Mucosa of descending colon (tissue), 3 donors: ENCODE measurements around the gene PRPH. TPM values are rescaled to one million over a fixed set of nuclear protein-coding genes. Genes with fewer than 3 reads are reported as not detected.

Experiments used
- ATAC-seq: fragments of 200-7000 bp; cut with Tn5 transposase; one replicate; pipeline ENCODE4 v1.9.1; 2020; ENCODE audit warnings: mild to moderate bottlenecking, moderate library complexity
- DNase-seq, 3 donors: peaks; one replicate each; pipeline ENCODE4 v3.0.0-alpha.2; 2020
- H3K36me3 ChIP-seq: fragments of 200-600 bp; one replicate; pipeline ENCODE4 v1.8.0; 2021; ENCODE audit warnings: low read depth, mild to moderate bottlenecking
- H3K4me1 ChIP-seq: fragments of 200-600 bp; one replicate; pipeline ENCODE4 v1.8.0; 2021; ENCODE audit warnings: low read depth, mild to moderate bottlenecking
- H3K4me3 ChIP-seq: fragments of 200-600 bp; one replicate; pipeline ENCODE4 v1.8.0; 2021; ENCODE audit warnings: mild to moderate bottlenecking
- H3K9me3 ChIP-seq: fragments of 200-600 bp; one replicate; pipeline ENCODE4 v1.8.0; 2021; ENCODE audit warnings: mild to moderate bottlenecking
- CTCF ChIP-seq: fragments of 200-600 bp; IDR thresholded peaks from one replicate; pipeline ENCODE4 v1.8.0; 2022; ENCODE audit warnings: antibody characterized with exemption, mild to moderate bottlenecking
- intact Hi-C, 2 donors: fragments of 100-400 bp; cut with DNase I in 1 of 2; cut with micrococcal nuclease in 1 of 2; formaldehyde crosslinking; loops; one replicate each; pipeline versions ENCODE4 v1.11.0 to v1.11.1; 2022; cut with DNase I, micrococcal nuclease
- total RNA-seq, 3 donors: library from RNA; stranded (reverse); fragmentation: NEBNext Ultra II Directional in 2 of 3; extraction: Animal tissue kit (Norgen Biotek cat#: 25700) in 2 of 3; gene quantifications; one replicate each; pipeline versions ENCODE4 v1.2.1 to v1.2.4, GENCODE V29; 2021 to 2023
- donor health status: DM: no; HTN: no; CAD: no; lungs with moderate emphysema.
- donor health status: DM: no; HTN: no; CAD: no.
- donor health status: DM: no; HTN: yes; CAD: no.

Gene PRPH
- total RNA-seq, 3 donors from 2014 or later = 5.1 to 69.5 (median 8.6) TPM

GRCh38 chr12:49294804-49295081, 204 bp upstream of the PRPH start:
- no peaks in the 10 kb centered on the region for H3K36me3 ChIP-seq
- H3K4me3 ChIP-seq = no peak overlapping the region
- DNase-seq = no peak
- TF ChIP-seq CTCF = no peak
- peaks cover 19% of the 10 kb centered on the region for H3K4me1 ChIP-seq
- ATAC-seq = no peak
- no peaks in the 10 kb centered on the region for H3K9me3 ChIP-seq
- intact Hi-C loops = no loop called here

GRCh38 chr12:49296034-49296835, 1.3 kb downstream of the PRPH start:
- H3K9me3 ChIP-seq = no peaks in the 10 kb centered on the region
- intact Hi-C loops = no loop called here
- no peaks in the 10 kb centered on the region for H3K36me3 ChIP-seq
- TF ChIP-seq CTCF = peak; percentile 78
- H3K4me1 ChIP-seq = peaks cover 19% of the 10 kb centered on the region
- ATAC-seq (peak; percentile 76), DNase-seq (peak in 2 of 3 donors; percentile 76 to 77)
- no peak overlapping the region for H3K4me3 ChIP-seq

GRCh38 chr12:49296836-49297694, 2.1 kb downstream of the PRPH start:
- ATAC-seq = peak; percentile 77
- no peak overlapping the region for H3K4me3 ChIP-seq
- intact Hi-C loops = no loop called here
- TF ChIP-seq CTCF = no peak
- no peaks in the 10 kb centered on the region for H3K9me3 ChIP-seq
- no peaks in the 10 kb centered on the region for H3K36me3 ChIP-seq
- DNase-seq = peak; percentile 60 to 71 (median 70)
- H3K4me1 ChIP-seq = peaks cover 19% of the 10 kb centered on the region

- ATAC-seq (no peak), DNase-seq (no peak)
- Histone ChIP-seq H3K4me3 (no peak overlapping the region), H3K9me3 (no peaks in the 10 kb centered on the region), H3K36me3 (no peaks in the 10 kb centered on the region), H3K4me1 (peaks cover 19% of the 10 kb centered on the region)
- no peak for TF ChIP-seq CTCF
- intact Hi-C loops = no loop called here
Observed at GRCh38 chr12:49297695-49298060, 2.7 kb downstream of the PRPH start.

GRCh38 chr12:49298160-49298559, 3.2 kb downstream of the PRPH start:
- Histone ChIP-seq H3K36me3 (no peaks in the 10 kb centered on the region), H3K4me1 (peaks cover 19% of the 10 kb centered on the region), H3K9me3 (no peaks in the 10 kb centered on the region), H3K4me3 (no peak overlapping the region)
- TF ChIP-seq CTCF = no peak
- intact Hi-C loops = no loop called here
- ATAC-seq = peak; percentile 49
- peak in 1 of 3 donors; percentile 31 for DNase-seq
